ENCODE measurements around the gene FBXL3. TPM values are rescaled to one million over a fixed set of nuclear protein-coding genes. Genes with fewer than 3 reads are reported as not detected.

The FBXL3 gene
- polyA plus RNA-seq, 3 donors, result 14.7 to 20.0 (median 19.0) TPM

- no peak overlapping the region for H3K4me3 Mint-ChIP-seq
Observed at GRCh38 chr13:77002590-77003190, 24.3 kb downstream of the FBXL3 start.

DNA sequence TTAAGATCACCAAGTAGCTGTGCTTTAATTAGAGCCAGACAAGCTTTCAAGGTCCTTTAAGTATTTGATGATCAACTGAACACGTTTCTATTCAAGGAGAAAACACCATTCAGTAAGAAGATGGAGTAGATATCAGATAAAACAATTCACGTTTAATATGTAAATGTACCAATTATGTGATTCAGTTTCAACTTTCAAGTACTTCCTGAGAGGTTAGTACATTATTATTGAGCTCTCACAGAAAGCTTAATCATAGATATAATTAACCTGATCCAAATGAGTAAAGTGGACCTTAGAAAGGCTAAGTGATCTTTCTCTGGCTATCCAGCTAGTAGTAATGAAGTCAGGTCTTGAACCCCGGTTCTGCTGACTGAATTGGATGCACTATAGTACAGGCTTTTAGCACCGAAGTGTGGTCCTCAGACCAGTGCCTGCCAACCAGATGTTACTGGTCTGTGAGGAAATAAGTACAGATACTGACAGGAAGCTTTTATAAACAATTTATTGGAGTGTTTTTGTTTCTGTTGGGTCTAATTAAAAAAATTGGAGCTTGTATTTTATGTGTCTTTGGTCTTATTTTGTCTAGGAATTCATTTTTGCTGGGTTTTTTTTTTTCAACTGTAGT is 24.9 kb downstream of the FBXL3 start:
- Histone ChIP-seq H3K4me1 (ENCODE audit: control insufficient read depth in 1 of 2, insufficient read depth in 2 of 2, low read length in 2 of 2) (no peaks in the 10 kb centered on the region), H2AFZ (ENCODE audit: insufficient read depth, low read depth, low read length, poor library complexity, severe bottlenecking) (no peak overlapping the region), H3K27me3 (ENCODE audit: control insufficient read depth in 2 of 2, insufficient read depth in 2 of 2, low read length in 2 of 2) (no peaks in the 10 kb centered on the region), H3K79me2 (ENCODE audit: insufficient read depth, low read length) (peaks cover 20% of the 10 kb centered on the region), H4K20me1 (ENCODE audit: insufficient read depth, low read length) (peaks cover 68% of the 10 kb centered on the region), H3K36me3 (replicated peaks in 1 of 2; ENCODE audit: control insufficient read depth in 1 of 2, insufficient read depth in 2 of 2, low read length in 2 of 2) (peaks cover 36 to 87% of the 10 kb centered on the region in 2 donors), H3K27ac (ENCODE audit: low read depth in 1 of 2, low read length in 2 of 2) (no peak overlapping the region), H3K9ac (ENCODE audit: insufficient read depth, low read length, poor library complexity, severe bottlenecking) (no peak overlapping the region), H3K4me3 (replicated peaks in 1 of 3; ENCODE audit: low read depth in 2 of 3, low read length in 3 of 3) (no peak overlapping the region), H3K4me2 (replicated peaks; ENCODE audit: extremely low read depth, low read length, poor library complexity, severe bottlenecking) (no peak overlapping the region), H3K9me3 (replicated peaks in 1 of 2; ENCODE audit: control insufficient read depth in 1 of 2, insufficient read depth in 1 of 2, low read length in 2 of 2) (no peaks in the 10 kb centered on the region)
- Mint-ChIP-seq H3K27ac (peak overlapping the region in 5 of 7 donors; percentile 12 to 55 (median 50)), H3K9me3 (no peaks in the 10 kb centered on the region), H3K4me1 (peaks cover 2% of the 10 kb centered on the region), H3K36me3 (peaks cover 44 to 71% of the 10 kb centered on the region in 2 donors), H3K27me3 (ENCODE audit: low read depth in 3 of 3) (no peaks in the 10 kb centered on the region), H3K4me3 (no peak overlapping the region)
- TF ChIP-seq CTCF (IDR thresholded peaks at IDR 0.05), result no peak
- intact Hi-C loops (cut with micrococcal nuclease), result no loop called here
- no peak for DNase-seq
- 100% methylated on average over 1 of the region's 4 CpGs for WGBS (ENCODE audit: insufficient coverage)

More at GRCh38 chr13:77002590-77003190, 24.3 kb downstream of the FBXL3 start:
- Histone ChIP-seq H3K27ac (ENCODE audit: low read depth in 1 of 2, low read length in 2 of 2) (no peak overlapping the region), H3K79me2 (ENCODE audit: insufficient read depth, low read length) (peaks cover 26% of the 10 kb centered on the region), H3K4me2 (replicated peaks; ENCODE audit: extremely low read depth, low read length, poor library complexity, severe bottlenecking) (no peak overlapping the region), H3K9me3 (replicated peaks in 1 of 2; ENCODE audit: control insufficient read depth in 1 of 2, insufficient read depth in 1 of 2, low read length in 2 of 2) (no peaks in the 10 kb centered on the region), H3K4me1 (ENCODE audit: control insufficient read depth in 1 of 2, insufficient read depth in 2 of 2, low read length in 2 of 2) (no peaks in the 10 kb centered on the region), H2AFZ (ENCODE audit: insufficient read depth, low read depth, low read length, poor library complexity, severe bottlenecking) (no peak overlapping the region), H4K20me1 (ENCODE audit: insufficient read depth, low read length) (peaks cover 74% of the 10 kb centered on the region), H3K4me3 (replicated peaks in 1 of 3; ENCODE audit: low read depth in 2 of 3, low read length in 3 of 3) (no peak overlapping the region), H3K9ac (ENCODE audit: insufficient read depth, low read length, poor library complexity, severe bottlenecking) (no peak overlapping the region), H3K36me3 (replicated peaks in 1 of 2; ENCODE audit: control insufficient read depth in 1 of 2, insufficient read depth in 2 of 2, low read length in 2 of 2) (peaks cover 43 to 89% of the 10 kb centered on the region in 2 donors), H3K27me3 (ENCODE audit: control insufficient read depth in 2 of 2, insufficient read depth in 2 of 2, low read length in 2 of 2) (no peaks in the 10 kb centered on the region)
- TF ChIP-seq CTCF (IDR thresholded peaks at IDR 0.05), result peak; percentile 66
- Mint-ChIP-seq H3K27me3 (ENCODE audit: low read depth in 3 of 3) (no peaks in the 10 kb centered on the region), H3K4me1 (peaks cover 2% of the 10 kb centered on the region), H3K27ac (peak overlapping the region in 1 of 7 donors; percentile 12), H3K36me3 (peaks cover 45 to 72% of the 10 kb centered on the region in 2 donors), H3K9me3 (no peaks in the 10 kb centered on the region)
- DNase-seq, result peak in 1 of 3 donors; percentile 16
- 76% methylated on average over 5 of the region's 7 CpGs for WGBS (ENCODE audit: insufficient coverage)
- intact Hi-C loops (cut with micrococcal nuclease), result no loop called here
